Coronary artery (tissue), 2 donors: Measurements from ENCODE around the gene ADGRF4.

Experiments
- DNase-seq: peaks from one replicate; pipeline ENCODE4 v3.0.0-alpha.2; 2017; ENCODE audit warnings: low spot score
- H3K27ac ChIP-seq, 2 donors: fragments of 200-600 bp; sonication (generic); one replicate each; pipeline ENCODE4 v1.5.1; 2016 to 2019
- H3K4me3 ChIP-seq: fragments of 200-600 bp; sonication (generic); 2 replicates; pipeline ENCODE4 v1.5.1; 2016; ENCODE audit warnings: mild to moderate bottlenecking, moderate library complexity
- TF ChIP-seq, protein P1 (sequence below): fragments of 200-600 bp; sonication (generic); IDR thresholded peaks from one replicate; pipeline ENCODE4 v1.5.1; 2019; ENCODE audit warnings: antibody characterized with exemption

The ADGRF4 gene

GRCh38 chr6:47700596-47700995 is 2.2 kb downstream of the ADGRF4 start:
- TF ChIP-seq, protein P1, sequence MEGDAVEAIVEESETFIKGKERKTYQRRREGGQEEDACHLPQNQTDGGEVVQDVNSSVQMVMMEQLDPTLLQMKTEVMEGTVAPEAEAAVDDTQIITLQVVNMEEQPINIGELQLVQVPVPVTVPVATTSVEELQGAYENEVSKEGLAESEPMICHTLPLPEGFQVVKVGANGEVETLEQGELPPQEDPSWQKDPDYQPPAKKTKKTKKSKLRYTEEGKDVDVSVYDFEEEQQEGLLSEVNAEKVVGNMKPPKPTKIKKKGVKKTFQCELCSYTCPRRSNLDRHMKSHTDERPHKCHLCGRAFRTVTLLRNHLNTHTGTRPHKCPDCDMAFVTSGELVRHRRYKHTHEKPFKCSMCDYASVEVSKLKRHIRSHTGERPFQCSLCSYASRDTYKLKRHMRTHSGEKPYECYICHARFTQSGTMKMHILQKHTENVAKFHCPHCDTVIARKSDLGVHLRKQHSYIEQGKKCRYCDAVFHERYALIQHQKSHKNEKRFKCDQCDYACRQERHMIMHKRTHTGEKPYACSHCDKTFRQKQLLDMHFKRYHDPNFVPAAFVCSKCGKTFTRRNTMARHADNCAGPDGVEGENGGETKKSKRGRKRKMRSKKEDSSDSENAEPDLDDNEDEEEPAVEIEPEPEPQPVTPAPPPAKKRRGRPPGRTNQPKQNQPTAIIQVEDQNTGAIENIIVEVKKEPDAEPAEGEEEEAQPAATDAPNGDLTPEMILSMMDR, result no peak
- no peak for DNase-seq
- H3K27ac ChIP-seq, result no peak overlapping the region
- no peak overlapping the region for H3K4me3 ChIP-seq

- no peak for DNase-seq
- TF ChIP-seq, protein P1, result no peak
- H3K27ac ChIP-seq, result no peak overlapping the region
- no peak overlapping the region for H3K4me3 ChIP-seq
These were observed 3.0 kb downstream of the ADGRF4 start for GRCh38 chr6:47701363-47701762.

DNA sequence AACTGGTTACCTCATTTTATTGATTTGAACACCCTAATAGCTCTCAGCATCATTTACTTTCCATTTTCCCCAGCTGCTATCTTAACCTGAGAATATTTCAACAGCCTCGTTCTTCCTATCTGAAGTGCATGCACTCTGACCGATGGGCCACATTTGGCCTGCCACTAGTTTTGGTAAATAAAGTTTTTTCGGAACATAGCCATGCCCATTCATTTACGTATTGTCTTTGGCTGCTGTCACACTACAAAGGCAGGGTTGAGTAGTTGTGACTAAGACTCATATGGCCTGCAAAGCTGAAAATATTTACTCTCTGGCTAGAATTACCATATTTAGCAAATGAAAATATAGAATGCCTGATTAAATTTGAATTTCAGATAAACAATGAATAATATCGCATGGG is 10.8 kb downstream of the ADGRF4 start:
- DNase-seq, result no peak
- TF ChIP-seq, protein P1, result no peak
- Histone ChIP-seq H3K4me3 (no peak overlapping the region), H3K27ac (no peak overlapping the region)

DNA sequence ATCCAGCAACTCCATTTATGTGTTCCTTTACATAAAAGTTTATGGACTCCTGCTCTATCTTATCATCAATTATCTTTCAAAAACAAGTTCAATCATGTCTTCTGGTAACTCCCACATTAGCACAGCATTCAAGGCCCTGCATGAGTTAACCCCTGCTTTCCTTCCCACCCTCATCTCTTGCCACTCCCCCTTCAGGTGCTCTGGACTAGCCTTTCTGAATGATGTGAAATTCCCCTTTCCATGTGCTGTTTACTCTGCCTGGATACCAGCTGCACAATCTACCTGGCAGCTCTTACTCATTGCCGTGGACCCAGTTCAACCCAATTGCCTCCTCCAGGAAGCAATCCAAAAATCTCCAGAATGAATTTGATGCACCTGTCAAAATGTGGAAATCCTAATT is 11.9 kb downstream of the ADGRF4 start:
- Histone ChIP-seq H3K4me3 (no peak overlapping the region), H3K27ac (no peak overlapping the region)
- DNase-seq, result no peak
- TF ChIP-seq, protein P1, result no peak

DNA sequence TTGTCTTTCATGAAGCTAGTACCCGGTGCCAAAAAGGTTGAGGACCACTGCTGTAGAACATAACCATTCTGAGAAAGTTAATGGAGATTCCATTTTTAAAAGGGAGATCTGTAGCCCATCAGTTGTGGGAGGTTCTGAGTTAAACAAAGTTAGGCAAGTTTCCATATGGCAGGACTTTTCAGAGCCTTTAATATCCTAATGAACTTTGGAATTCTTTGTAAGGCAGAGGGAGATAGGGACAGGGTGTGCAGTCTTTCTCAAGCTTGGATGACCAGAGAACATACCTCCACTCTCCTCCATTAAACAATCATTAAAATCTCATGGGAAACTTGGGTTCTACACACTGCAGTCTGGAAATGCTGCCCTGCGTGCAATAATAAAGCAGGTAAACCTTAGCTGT is 14.8 kb downstream of the ADGRF4 start:
- DNase-seq, result no peak
- TF ChIP-seq, protein P1, result no peak

DNA sequence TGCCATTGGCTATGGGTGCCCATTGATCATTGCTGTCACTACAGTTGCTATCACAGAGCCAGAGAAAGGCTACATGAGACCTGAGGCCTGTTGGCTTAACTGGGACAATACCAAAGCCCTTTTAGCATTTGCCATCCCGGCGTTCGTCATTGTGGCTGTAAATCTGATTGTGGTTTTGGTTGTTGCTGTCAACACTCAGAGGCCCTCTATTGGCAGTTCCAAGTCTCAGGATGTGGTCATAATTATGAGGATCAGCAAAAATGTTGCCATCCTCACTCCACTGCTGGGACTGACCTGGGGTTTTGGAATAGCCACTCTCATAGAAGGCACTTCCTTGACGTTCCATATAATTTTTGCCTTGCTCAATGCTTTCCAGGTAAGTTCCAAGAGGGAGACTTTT is 16.4 kb downstream of the ADGRF4 start:
- H3K27ac ChIP-seq, result no peak overlapping the region
- DNase-seq, result no peak
- no peak overlapping the region for H3K4me3 ChIP-seq
- TF ChIP-seq, protein P1, result no peak

More for the DNA sequence above, 14.8 kb downstream of the ADGRF4 start:
- no peak overlapping the region for H3K4me3 ChIP-seq
- H3K27ac ChIP-seq, result no peak overlapping the region

GRCh38 chr6:47715782-47716181 is 17.4 kb downstream of the ADGRF4 start:
- H3K4me3 ChIP-seq, result no peak overlapping the region
- TF ChIP-seq, protein P1, result no peak
- DNase-seq, result no peak
- no peak overlapping the region for H3K27ac ChIP-seq
